ENCODE data around the gene PRTFDC1.

- TF ChIP-seq, protein P1, sequence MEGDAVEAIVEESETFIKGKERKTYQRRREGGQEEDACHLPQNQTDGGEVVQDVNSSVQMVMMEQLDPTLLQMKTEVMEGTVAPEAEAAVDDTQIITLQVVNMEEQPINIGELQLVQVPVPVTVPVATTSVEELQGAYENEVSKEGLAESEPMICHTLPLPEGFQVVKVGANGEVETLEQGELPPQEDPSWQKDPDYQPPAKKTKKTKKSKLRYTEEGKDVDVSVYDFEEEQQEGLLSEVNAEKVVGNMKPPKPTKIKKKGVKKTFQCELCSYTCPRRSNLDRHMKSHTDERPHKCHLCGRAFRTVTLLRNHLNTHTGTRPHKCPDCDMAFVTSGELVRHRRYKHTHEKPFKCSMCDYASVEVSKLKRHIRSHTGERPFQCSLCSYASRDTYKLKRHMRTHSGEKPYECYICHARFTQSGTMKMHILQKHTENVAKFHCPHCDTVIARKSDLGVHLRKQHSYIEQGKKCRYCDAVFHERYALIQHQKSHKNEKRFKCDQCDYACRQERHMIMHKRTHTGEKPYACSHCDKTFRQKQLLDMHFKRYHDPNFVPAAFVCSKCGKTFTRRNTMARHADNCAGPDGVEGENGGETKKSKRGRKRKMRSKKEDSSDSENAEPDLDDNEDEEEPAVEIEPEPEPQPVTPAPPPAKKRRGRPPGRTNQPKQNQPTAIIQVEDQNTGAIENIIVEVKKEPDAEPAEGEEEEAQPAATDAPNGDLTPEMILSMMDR (IDR thresholded peaks at IDR 0.05; ENCODE audit: extremely low read depth in 1 of 2, insufficient read depth in 1 of 2, low read depth in 1 of 2, low read length in 2 of 2), result no peak
- TF ChIP-seq POLR2A (IDR thresholded peaks at IDR 0.05; ENCODE audit: low read depth, low read length), result no peak
- no peak for TF ChIP-seq EZH2 (IDR thresholded peaks at IDR 0.05; ENCODE audit: borderline replicate concordance, low read depth, low read length, severe bottlenecking)
- no peak for TF ChIP-seq MAX (IDR thresholded peaks at IDR 0.05; ENCODE audit: insufficient read depth, insufficient read length)
- no peak for TF ChIP-seq POLR2AphosphoS5 (IDR thresholded peaks at IDR 0.05; ENCODE audit: insufficient read depth, low read depth, low read length)
- TF ChIP-seq JUN (IDR thresholded peaks at IDR 0.05; ENCODE audit: borderline replicate concordance, insufficient read depth, insufficient read length, low read depth), result no peak
- no peak for TF ChIP-seq GATA2 (IDR thresholded peaks at IDR 0.05; ENCODE audit: insufficient read depth, insufficient read length, low read depth, low read length)
- TF ChIP-seq FOS (IDR thresholded peaks at IDR 0.05; ENCODE audit: borderline replicate concordance, insufficient read depth, low read length), result no peak
Measured at GRCh38 chr10:24915304-24915703, 37.1 kb downstream of the PRTFDC1 start.

All from endothelial cell of umbilical vein (primary cell).